Measurements from ENCODE around the gene GOLGA6L7. TPM values are rescaled to one million over a fixed set of nuclear protein-coding genes. Genes with fewer than 3 reads are reported as not detected.

GOLGA6L7 gene
- total RNA-seq, 1 donor: not detected

DNA sequence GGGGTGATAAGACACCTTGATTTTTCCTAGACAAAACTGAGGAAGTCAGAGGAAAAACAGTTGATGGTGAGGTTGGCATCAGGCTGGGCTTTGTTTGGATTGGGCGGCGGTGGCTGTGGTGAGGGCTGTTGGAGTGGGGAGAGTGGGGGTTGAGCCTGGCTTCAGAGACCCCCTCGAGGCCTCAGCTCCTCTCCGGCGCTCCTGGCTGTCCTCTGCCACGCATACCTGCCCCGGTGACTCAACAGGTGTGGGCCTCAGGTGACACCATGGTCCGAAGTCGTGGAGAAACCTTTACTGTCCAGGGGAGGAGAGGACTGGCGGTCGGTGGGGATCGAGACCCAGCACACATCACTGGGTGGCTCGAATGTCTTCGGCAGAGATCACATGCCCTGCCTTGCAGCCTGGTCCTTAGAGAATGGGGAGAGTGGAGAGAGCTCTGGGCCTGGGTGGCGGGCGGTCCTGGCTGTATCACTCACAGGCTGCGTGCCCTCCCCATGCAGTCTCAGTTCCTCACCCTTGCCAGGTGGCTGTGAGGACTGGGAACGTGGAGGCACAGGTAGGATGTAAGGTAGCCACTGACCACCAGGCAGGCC is 40.0 kb upstream of the GOLGA6L7 start:
- Histone ChIP-seq H3K27me3 (ENCODE audit: insufficient read depth, low read length) (peaks cover 9% of the 10 kb centered on the region), H3K36me3 (ENCODE audit: insufficient read depth, low read length) (no peaks in the 10 kb centered on the region), H2AFZ (ENCODE audit: low read length) (no peak overlapping the region), H3K27ac (ENCODE audit: low read depth, low read length) (no peak overlapping the region), H3K79me2 (ENCODE audit: insufficient read depth, low read length) (peaks cover 8% of the 10 kb centered on the region), H3K4me2 (ENCODE audit: insufficient read depth, low read length) (no peak overlapping the region), H3K4me1 (ENCODE audit: insufficient read depth, low read length) (no peaks in the 10 kb centered on the region), H4K20me1 (ENCODE audit: insufficient read depth, low read length) (peaks cover 3% of the 10 kb centered on the region), H3K9me3 (ENCODE audit: low read depth, low read length) (no peaks in the 10 kb centered on the region), H3K4me3 (ENCODE audit: insufficient read depth, low read length) (no peak overlapping the region)
- no peak for DNase-seq (ENCODE audit: insufficient read length, low spot score, missing footprints)
- TF ChIP-seq, protein P1, sequence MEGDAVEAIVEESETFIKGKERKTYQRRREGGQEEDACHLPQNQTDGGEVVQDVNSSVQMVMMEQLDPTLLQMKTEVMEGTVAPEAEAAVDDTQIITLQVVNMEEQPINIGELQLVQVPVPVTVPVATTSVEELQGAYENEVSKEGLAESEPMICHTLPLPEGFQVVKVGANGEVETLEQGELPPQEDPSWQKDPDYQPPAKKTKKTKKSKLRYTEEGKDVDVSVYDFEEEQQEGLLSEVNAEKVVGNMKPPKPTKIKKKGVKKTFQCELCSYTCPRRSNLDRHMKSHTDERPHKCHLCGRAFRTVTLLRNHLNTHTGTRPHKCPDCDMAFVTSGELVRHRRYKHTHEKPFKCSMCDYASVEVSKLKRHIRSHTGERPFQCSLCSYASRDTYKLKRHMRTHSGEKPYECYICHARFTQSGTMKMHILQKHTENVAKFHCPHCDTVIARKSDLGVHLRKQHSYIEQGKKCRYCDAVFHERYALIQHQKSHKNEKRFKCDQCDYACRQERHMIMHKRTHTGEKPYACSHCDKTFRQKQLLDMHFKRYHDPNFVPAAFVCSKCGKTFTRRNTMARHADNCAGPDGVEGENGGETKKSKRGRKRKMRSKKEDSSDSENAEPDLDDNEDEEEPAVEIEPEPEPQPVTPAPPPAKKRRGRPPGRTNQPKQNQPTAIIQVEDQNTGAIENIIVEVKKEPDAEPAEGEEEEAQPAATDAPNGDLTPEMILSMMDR (IDR thresholded peaks at IDR 0.05; ENCODE audit: extremely low read depth, low read depth, low read length): no peak

DNA sequence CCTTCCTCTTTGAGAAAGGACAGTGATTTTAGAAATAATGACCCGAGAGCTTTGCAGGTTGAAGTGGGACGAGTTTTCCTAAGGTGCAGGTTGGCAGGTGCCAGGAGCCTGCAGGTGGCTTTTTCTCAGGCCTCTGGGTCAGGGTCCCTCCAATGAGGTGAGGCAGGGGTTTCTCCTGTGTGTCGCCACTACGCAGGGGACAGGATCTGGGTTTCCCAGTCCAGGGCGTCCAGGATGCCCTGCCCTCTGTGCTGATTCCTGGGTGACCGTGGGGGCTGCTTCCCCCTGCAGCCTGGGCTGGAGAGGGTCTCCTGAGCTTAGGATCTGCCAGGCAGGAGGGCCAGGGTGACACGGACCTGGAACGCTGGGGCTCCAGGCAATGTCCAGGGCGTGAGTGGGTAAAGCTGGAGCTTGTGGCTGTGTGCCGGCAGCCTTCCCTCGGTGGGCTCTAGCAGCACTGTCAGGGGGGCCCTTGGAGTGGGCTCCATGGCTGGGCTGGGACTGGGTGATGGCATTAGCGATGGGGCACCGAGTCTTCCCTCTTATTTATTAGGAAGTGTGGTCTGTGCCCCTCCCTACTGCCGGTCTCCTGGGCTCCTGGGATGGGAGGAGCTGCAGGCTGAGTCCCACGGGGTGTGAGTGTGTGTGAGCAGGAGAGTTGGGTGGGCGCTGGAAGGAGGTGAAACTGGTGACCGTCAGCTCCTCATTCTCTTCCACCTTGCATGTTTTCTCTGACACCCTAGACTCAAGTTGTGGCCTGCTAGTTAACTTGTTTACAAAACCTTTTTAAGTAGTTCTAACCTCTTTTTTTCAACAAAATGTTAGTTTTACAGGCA is 39.1 kb upstream of the GOLGA6L7 start:
- Histone ChIP-seq H3K9me3 (ENCODE audit: low read depth, low read length) (no peaks in the 10 kb centered on the region), H3K4me2 (ENCODE audit: insufficient read depth, low read length) (peak overlapping the region; percentile 63), H3K27me3 (ENCODE audit: insufficient read depth, low read length) (peaks cover 9% of the 10 kb centered on the region), H4K20me1 (ENCODE audit: insufficient read depth, low read length) (peaks cover 3% of the 10 kb centered on the region), H3K4me1 (ENCODE audit: insufficient read depth, low read length) (no peaks in the 10 kb centered on the region), H3K27ac (ENCODE audit: low read depth, low read length) (no peak overlapping the region), H3K36me3 (ENCODE audit: insufficient read depth, low read length) (no peaks in the 10 kb centered on the region), H3K79me2 (ENCODE audit: insufficient read depth, low read length) (no peaks in the 10 kb centered on the region), H2AFZ (ENCODE audit: low read length) (no peak overlapping the region), H3K4me3 (ENCODE audit: insufficient read depth, low read length) (no peak overlapping the region)
- TF ChIP-seq, protein P1 (IDR thresholded peaks at IDR 0.05; ENCODE audit: extremely low read depth, low read depth, low read length): no peak
- DNase-seq (ENCODE audit: insufficient read length, low spot score, missing footprints): no peak

DNA sequence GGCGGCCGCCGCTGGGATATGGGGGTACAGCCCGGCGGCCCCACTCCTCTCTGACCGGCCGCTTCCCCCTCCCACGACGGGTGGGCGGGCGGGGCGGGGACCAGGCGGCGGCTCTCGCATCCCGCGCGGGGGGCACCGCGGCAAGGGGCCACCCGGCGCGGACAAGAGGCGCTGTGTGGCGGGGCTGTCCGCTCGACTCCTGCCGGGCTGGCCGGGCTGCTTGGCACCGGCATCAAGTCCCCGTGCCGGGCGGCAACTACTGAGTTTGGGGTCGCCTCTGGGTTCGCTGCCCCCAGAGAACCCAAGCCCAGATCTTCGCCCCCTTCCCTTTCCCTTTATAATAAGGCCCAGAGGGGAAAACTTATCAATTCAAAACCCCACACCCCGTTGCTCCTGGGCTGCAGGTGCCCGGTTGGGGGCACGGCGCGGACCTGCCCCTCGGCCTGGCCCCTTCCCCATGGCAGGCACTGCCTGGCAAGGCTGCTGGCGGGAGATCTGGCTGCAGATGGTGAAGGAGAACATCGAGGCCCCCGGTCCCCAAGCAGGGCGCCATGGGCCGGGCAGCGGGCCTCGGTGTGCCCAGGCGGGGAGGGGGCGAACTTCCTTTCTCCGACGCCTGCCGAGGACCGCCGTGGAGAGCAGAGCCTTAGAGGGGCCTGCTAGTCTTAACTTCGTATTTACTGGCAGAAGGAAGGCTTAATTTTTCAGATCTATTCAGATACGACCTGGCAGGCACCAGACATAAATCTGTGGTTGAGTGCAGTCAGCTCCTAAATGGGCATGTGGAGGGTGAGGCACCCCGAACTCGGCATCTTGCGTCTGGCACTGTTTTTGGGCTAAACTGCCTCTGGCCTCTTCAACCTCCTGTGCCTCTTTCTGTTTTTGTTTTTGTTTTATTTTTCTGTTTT is 38.2 kb upstream of the GOLGA6L7 start:
- H2AFZ ChIP-seq (ENCODE audit: low read length): peak overlapping the region; percentile 35
- no peaks in the 10 kb centered on the region for H3K9me3 ChIP-seq (ENCODE audit: low read depth, low read length)
- TF ChIP-seq, protein P1 (IDR thresholded peaks at IDR 0.05; ENCODE audit: extremely low read depth, low read depth, low read length): no peak
- H3K27me3 ChIP-seq (ENCODE audit: insufficient read depth, low read length): peaks cover 9% of the 10 kb centered on the region
- DNase-seq (ENCODE audit: insufficient read length, low spot score, missing footprints): no peak
- no peaks in the 10 kb centered on the region for H3K79me2 ChIP-seq (ENCODE audit: insufficient read depth, low read length)
- H3K4me2 ChIP-seq (ENCODE audit: insufficient read depth, low read length): peak overlapping the region; percentile 63
- no peak overlapping the region for H3K27ac ChIP-seq (ENCODE audit: low read depth, low read length)
- no peaks in the 10 kb centered on the region for H3K36me3 ChIP-seq (ENCODE audit: insufficient read depth, low read length)
- peaks cover 3% of the 10 kb centered on the region for H4K20me1 ChIP-seq (ENCODE audit: insufficient read depth, low read length)
- H3K4me1 ChIP-seq (ENCODE audit: insufficient read depth, low read length): no peaks in the 10 kb centered on the region
- peak overlapping the region; percentile 65 for H3K4me3 ChIP-seq (ENCODE audit: insufficient read depth, low read length)

Data from osteoblast (primary cell).